Right lobe of liver (tissue), 4 donors: ENCODE results near the gene SLC17A4.

ENCODE experiments used
- POLR2A ChIP-seq: fragments of 450-650 bp; IDR thresholded peaks from one replicate; pipeline ENCODE4 v1.6.1; 2017; ENCODE audit warnings: antibody characterized with exemption, mild to moderate bottlenecking
- TF ChIP-seq, protein P1 (sequence below), 4 donors: fragments of 200-600 bp in 3 of 4; fragments of 450-650 bp in 1 of 4; IDR thresholded peaks; one replicate each; pipeline versions ENCODE4 v1.5.1 to v1.8.0; 2016 to 2022; ENCODE audit warnings: antibody characterized with exemption in 4 of 4, mild to moderate bottlenecking in 2 of 4
- donor health status: DM: no; HTN: no; CAD: no.
- donor health status: DM: no; HTN: no; CAD: no.
- donor health status: DM: no; HTN: yes; CAD: no.

DNA sequence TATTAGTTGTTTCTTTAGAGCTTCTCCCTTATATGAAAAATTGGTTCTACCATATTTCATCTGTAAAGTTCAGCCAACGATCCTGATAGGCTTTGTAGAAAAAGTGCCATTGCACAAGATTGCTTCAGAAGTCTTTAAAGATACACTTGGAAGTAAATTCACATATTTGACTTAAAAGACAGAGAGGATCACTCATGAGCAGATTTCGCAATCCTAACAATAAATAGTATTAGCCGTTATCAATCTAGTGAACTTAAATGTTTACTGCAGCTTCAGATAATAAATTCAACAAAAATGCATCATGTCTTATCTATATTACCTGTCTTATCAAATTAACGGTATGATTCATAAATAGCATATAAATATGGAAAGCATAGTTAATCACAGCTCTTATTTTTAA, 8.7 kb upstream of the SLC17A4 start:
- TF ChIP-seq, protein P1, sequence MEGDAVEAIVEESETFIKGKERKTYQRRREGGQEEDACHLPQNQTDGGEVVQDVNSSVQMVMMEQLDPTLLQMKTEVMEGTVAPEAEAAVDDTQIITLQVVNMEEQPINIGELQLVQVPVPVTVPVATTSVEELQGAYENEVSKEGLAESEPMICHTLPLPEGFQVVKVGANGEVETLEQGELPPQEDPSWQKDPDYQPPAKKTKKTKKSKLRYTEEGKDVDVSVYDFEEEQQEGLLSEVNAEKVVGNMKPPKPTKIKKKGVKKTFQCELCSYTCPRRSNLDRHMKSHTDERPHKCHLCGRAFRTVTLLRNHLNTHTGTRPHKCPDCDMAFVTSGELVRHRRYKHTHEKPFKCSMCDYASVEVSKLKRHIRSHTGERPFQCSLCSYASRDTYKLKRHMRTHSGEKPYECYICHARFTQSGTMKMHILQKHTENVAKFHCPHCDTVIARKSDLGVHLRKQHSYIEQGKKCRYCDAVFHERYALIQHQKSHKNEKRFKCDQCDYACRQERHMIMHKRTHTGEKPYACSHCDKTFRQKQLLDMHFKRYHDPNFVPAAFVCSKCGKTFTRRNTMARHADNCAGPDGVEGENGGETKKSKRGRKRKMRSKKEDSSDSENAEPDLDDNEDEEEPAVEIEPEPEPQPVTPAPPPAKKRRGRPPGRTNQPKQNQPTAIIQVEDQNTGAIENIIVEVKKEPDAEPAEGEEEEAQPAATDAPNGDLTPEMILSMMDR (IDR thresholded peaks at IDR 0.05) = no peak
- no peak for TF ChIP-seq POLR2A
